ENCODE data around the gene EML1.

Gene EML1

DNA sequence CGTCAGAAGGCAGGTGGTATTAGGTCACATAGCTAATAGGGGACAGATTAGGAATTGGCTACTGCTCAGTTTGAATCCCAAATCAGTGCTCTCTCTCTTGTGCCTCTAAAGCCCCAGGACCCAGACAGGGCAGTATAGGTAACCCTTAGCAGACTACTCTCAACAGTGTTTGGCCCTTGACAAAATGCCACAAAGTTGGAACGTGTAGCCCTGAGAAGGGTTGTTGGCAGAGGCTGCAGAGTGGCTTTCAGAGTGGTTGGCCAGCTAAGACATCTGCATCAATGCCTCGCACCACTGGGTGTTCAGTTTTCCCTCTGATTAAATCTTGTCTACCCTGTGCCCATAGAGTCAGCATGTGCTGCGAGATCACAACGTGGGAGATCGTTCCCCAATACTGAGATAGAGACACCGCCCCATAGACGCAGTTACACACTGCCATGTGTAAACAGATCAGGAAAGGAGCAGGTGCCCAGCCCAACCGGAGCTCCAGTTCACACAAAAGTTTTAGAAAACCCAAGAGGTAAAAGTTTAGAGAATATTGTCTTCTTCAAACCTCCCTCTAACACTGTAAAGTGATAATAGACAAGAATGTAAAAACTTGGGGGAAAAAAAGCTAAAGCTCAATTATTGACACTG, 48.3 kb downstream of the EML1 start:
- intact Hi-C loops (cut with DNase I): no loop called here
- DNase-seq: peak in 2 of 42 donors; percentile 17 to 24

DNA sequence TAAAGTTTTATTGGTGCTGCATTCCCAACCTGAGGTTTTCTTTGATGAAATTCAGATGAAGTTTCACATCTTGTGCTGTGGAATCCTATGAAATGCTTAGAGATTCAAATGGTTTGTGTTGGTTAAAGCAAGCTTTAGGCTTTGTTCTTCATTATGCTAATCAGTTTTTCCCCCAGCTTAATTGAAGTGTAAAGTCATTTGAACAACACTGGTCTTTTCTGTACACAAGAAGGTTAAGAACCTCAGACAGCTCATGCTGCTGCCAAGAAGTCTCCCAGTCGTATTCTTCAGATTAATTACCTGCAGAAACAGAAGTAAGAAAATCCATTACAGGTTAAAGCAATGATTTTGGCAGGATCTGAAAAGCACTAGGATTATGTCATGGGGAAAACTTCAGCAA, 48.9 kb downstream of the EML1 start:
- intact Hi-C loops (cut with DNase I): no loop called here
- DNase-seq: no peak

- intact Hi-C loops (cut with DNase I): no loop called here
These were observed 53.6 kb downstream of the EML1 start for GRCh38 chr14:99846808-99847207.

GRCh38 chr14:99850709-99851108, 57.5 kb downstream of the EML1 start:
- DNase-seq: no peak
- intact Hi-C loops (cut with DNase I): no loop called here

More at GRCh38 chr14:99846808-99847207, 53.6 kb downstream of the EML1 start:
- no peak for DNase-seq

DNA sequence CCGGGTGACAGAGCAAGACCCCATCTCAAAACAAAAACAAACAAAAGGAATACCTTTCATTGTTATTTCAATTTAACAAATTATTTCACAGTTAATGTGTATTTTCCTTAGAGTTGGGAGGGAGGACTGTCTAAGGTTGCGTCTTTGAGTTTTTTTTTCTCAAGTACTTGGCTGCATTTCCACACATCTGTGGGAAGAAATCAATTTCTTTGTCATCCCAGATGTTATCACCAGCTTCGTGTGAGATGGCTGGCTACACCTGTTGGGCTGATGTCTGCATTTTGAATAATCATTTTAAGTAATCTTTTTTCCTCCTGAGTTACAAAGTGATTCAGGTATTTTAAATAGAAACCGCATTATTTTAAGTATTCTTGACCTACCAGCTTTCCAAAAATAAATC, 59.4 kb downstream of the EML1 start:
- no peak for DNase-seq
- intact Hi-C loops (cut with DNase I): no loop called here

- intact Hi-C loops (cut with DNase I): no loop called here
- peak in 39 of 42 donors; percentile 28 to 72 (median 52) for DNase-seq
These were observed 60.0 kb downstream of the EML1 start for GRCh38 chr14:99853206-99853605.

- no peak for DNase-seq
- intact Hi-C loops (cut with DNase I): no loop called here
These were observed 61.6 kb downstream of the EML1 start for GRCh38 chr14:99854831-99855230.

DNA sequence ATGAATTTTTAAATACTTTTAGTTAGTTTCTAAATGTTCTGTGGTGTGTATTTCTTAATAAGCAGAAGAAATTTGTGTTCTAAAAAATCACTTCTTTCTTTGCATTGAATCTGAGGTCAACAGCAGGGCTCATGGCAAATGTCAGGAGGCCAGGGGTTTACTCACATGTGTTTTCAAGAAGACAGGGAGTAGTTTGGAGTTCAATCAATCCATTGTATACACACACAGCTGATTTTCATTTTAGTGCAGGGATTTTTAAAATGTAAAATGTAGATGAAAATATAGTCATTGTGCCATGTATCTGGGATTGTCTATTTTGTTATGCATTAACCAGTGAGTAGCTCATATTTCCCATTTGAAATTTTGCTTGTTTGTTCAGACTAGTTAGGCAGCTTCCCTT, 62.1 kb downstream of the EML1 start:
- intact Hi-C loops (cut with DNase I): no loop called here
- DNase-seq: no peak

GRCh38 chr14:99857551-99857950, 64.3 kb downstream of the EML1 start:
- intact Hi-C loops (cut with DNase I): no loop called here

DNA sequence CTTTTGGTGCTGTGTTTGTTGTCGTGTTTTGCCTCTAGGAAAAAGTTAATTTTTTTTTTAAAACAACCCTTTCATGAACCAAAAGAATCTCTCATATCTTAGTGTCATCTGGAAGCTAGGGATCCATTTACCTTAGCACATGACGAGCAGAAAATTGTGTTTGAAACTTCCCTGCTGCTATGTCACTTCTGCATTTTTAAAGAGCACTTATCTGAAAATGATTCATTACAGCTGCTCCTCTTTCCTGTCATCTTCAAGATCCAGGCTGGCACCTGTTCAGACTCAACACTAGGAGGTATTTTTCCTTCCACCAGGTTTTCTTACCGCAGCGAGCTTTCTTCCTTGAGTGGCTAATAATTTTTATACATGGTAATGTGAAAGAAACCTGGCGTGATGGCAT, 67.0 kb downstream of the EML1 start:
- intact Hi-C loops (cut with DNase I): no loop called here
- peak in 6 of 42 donors; percentile 21 to 66 (median 43) for DNase-seq

More at GRCh38 chr14:99857551-99857950, 64.3 kb downstream of the EML1 start:
- no peak for DNase-seq

- DNase-seq: no peak
- intact Hi-C loops (cut with DNase I): no loop called here
These were observed 68.9 kb downstream of the EML1 start for GRCh38 chr14:99862136-99862535.

GRCh38 chr14:99863059-99863458, 69.8 kb downstream of the EML1 start:
- no peak for DNase-seq
- intact Hi-C loops (cut with DNase I): no loop called here

DNA sequence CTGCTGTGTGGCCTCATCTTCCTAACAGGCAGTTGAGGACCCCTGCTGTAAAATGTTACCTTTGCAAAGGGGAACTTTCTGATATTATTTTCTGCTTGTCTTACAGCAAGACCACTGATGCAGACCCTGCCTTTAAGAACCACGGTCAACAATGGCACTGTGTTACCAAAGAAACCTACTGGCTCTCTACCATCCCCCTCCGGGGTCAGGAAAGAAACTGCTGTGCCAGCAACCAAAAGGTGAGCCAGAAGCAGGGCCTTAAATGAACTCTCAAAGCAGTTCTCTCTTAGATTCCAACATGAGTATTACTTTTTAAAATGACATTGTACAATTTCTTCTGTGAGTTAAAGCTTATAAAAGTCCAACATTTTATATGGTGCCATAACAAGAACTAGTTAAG, 72.2 kb downstream of the EML1 start:
- no peak for DNase-seq
- intact Hi-C loops (cut with DNase I): no loop called here

DNA sequence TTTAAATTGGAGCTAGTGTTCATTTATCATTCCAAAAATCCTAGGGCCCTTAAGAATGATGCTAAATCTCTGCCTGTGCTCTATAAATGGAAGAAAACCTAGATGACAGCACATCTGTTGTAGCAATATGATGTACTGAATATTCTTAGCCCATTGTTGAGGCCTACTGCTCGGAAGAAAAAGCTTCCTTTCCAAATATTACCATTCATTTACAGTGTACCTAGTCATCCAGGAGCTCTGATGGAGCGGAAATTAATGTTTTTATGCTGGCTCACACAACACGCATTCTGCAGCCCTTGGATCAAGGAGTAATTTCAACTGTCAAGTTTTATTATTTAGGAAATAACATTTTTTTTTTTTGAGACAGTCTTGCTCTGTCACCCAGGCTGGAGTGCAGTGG, 77.4 kb downstream of the EML1 start:
- intact Hi-C loops (cut with DNase I): no loop called here
- peak in 1 of 42 donors; percentile 33 for DNase-seq

GRCh38 chr14:99871771-99872170, 78.6 kb downstream of the EML1 start:
- intact Hi-C loops (cut with DNase I): no loop called here
- DNase-seq: peak in 2 of 42 donors; percentile 32 to 42

GRCh38 chr14:99872786-99873440, 79.7 kb downstream of the EML1 start:
- intact Hi-C loops (cut with DNase I): no loop called here

GRCh38 chr14:99873653-99874052, 80.4 kb downstream of the EML1 start:
- DNase-seq: peak in 2 of 42 donors; percentile 31 to 41
- intact Hi-C loops (cut with DNase I): no loop called here

More at GRCh38 chr14:99872786-99873440, 79.7 kb downstream of the EML1 start:
- peak in 2 of 42 donors; percentile 16 to 39 for DNase-seq

DNA sequence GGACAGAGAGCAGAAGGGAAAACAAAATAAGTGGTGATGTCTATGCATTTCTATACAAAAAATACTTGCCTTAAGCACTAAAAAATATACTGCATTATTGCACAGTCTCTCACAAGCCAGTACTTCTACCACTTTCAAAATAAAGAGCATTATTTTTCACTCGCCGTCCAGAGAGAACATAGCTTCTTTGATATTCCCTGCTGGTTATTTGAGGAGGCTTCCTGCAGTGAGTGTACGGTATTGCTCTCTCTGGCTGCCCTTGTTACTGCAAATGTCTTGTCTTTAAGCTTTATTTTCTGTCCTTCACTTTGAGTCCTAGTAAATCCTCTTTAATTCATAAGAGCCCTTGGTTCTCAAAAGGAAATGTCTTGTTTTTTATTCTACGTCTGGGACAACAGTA, 81.1 kb downstream of the EML1 start:
- intact Hi-C loops (cut with DNase I): no loop called here
- DNase-seq: peak in 2 of 42 donors; percentile 31 to 33

GRCh38 chr14:99875421-99875820, 82.2 kb downstream of the EML1 start:
- peak in 2 of 42 donors; percentile 27 to 37 for DNase-seq

DNA sequence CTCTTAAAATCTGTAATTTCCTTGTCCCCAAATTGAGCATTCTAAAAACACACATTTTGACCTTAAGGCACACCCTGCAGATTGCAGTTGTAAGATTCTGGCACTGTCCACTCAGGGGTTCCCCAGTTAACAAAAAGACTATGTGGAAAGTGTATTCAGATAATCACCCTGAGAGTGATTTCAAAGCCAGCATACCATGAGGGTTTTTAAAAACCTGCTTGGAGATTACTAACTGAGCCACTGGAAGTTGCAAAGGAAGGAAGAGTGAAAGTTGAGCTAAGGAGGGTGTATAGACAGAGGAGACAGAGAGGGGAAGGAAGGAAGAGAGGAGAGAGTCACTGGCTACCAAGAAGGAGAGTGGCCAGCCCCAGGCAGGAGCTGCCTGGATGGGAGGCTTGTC, 82.6 kb downstream of the EML1 start:
- DNase-seq: no peak
- intact Hi-C loops (cut with DNase I): no loop called here

More at GRCh38 chr14:99875421-99875820, 82.2 kb downstream of the EML1 start:
- intact Hi-C loops (cut with DNase I): no loop called here

DNA sequence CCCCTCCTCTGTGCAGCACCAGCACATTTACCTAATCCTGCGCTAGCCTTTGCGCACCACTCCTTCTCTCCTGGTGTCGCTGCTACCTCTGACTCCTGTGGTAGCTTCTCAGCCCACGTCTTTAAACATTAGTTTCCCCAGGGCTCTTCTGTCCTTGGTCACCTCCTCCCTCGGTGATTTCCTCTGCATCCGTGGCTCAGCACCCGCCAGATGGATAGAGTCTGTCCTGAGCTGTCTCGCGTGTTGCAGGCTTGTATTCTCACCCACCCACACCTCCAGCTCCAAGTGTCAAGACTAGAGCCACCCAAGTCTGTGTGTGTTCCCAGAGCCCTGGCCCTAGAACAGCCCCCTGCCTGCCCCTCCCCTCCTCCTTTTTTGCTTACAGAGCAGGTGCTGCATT, 83.2 kb downstream of the EML1 start:
- DNase-seq: peak in 1 of 42 donors; percentile 40
- intact Hi-C loops (cut with DNase I): no loop called here

Measured in head of caudate nucleus (tissue), 42 donors.